Fibroblast of skin of right biceps (primary cell): ENCODE results near the gene TBX6.
A peak's percentile ranks its signal among the peaks of the same experiment; 100 is the strongest.
"Not testable (repeated sequence)": the region's sequence is repeated elsewhere in the genome, so short reads cannot be mapped to it uniquely, and the experiment has no call there.

Experiments
- DNase-seq: peaks from one replicate; pipeline ENCODE4 v3.0.0-alpha.2; 2013

Gene TBX6, protein sequence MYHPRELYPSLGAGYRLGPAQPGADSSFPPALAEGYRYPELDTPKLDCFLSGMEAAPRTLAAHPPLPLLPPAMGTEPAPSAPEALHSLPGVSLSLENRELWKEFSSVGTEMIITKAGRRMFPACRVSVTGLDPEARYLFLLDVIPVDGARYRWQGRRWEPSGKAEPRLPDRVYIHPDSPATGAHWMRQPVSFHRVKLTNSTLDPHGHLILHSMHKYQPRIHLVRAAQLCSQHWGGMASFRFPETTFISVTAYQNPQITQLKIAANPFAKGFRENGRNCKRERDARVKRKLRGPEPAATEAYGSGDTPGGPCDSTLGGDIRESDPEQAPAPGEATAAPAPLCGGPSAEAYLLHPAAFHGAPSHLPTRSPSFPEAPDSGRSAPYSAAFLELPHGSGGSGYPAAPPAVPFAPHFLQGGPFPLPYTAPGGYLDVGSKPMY

DNA sequence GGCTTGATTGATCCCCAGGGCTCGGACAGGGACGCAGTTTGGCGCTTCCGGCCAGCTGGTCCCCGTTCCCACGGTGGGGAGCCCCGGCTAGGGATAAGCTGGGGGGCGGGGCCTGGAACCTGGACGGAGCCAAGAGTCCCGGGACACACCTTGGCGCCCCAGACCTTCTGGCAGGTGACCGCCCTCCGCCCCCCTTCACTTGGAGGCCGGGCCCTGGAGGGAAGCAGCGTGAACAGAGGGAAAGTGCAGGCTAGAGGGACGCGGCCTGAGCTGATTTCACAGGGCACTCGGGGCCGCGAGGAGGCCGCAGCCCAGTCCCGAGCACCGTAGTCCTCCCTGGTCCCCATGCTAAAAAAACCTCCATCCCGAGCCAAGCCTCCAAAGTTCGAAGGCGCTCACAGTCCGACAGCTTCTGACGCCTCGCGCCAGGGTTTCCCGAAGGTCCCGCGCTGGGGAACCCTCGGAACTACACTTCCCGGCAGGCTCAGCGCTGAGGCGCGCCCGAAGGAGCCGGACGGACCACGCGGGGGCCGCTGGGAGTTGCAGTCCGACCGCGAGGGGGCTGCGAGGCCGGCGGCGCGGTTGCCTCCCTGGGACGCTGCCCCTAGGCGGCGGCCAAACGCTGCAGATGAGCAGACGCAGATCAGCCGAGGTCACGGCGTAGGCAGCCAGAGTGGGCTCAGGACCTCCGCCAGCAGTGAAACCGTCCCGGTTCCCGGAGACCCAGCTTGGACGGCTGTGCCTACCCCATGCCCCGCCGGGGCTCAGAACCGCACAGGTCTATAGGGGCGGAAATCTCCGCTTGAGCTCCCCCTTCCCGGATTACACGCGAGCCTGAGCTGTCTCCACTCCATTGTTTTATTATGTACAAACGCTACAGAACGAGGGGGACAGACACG lies at the start of gene TBX6:
Gene TBX6, minus strand, starts transcription at position 451 of the 899 bp plus-strand sequence. CDS start 731 bp downstream, outside the sequence.
- peak; percentile 90 for DNase-seq

DNA sequence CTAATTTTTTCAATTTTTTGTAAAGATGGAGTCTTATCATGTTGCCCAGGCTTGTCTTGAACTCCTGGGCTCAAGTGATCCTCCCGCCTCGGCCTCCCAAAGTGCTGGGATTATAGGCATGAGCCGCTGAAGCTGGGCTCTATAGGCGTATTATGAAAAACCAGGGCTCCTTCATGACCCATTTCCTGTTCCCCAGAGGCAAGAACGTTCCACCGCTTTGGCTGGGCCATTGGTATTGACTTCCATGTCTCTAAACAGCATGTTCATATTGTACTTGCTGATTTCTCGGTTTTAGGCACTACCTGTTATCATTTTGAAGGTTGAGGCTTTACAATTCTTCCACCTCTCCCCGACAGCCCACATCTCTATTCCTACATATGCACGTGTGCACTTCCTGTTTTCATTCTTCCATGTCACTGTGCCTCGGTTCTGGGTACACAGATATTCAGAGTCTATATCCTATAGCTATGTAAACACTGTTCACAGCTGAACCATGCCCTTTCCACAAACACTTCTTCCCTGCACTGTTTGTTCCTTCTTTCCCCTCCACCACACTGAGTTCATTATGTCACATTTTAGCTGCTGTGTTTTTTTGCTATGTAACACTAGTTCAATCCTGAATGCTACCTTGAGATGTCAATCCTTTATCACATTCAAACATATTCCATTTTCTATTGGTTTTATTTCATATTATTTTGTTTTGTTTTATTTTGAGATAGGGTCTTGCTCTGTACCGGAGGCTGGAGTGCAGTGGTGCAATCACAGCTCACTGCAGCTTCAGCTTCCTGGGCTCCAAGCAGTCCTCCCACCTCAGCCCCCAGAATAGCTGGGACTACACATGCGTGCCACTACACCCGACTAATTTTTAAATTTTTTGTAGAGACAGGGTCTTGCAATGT lies 48.1 kb upstream of the TBX6 start:
- DNase-seq = no peak

DNA sequence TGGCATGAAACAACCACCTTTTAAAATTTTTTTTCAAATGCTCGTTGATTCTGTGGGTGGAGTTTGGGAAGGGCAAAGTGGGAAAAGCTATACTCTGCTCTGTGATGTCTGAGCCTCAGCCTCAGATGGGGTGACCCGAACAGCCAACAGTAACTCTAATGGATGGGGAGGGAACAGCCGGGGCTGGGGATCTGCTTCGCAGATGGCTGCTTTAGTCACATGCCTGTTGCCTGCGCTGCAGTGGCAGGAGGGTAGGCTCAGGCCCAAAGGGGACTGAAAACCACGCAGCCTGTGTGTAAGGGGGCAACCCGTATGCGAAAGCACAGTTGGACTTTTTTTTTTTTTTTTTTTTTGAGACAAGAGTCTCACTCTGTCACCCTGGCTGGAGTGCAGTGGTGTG lies 46.2 kb upstream of the TBX6 start:
- DNase-seq = no peak

DNA sequence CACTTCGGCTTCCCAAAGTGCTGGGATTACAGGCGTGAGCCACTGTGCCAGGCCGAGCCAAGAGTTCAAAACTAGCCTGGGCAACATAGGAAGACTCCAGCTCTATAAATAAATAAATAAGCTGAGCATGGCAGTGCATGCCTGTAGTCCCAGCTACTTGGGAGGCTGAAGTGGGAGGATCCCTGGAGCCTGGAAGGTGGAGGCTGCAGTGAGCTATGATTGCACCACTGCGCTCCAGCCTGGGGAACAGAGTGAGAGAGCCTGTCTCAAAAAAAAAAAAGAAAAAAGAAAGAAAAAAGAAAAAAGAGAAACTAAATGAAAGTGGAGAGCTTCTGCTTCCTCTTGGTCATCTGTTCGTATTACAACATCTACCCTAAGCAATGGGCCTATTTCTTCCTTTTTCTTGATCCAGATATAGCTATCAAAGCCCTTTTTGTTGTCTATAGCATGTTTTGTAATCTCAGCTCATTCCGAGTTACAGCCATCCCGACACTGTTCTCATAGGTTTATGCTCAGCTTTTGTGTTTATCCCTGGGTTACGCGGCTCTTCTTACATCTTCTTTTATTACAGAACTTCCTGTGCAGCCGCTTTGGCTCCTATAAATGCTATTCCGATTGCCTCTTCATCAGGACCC lies 45.4 kb upstream of the TBX6 start:
- DNase-seq = no peak

DNA sequence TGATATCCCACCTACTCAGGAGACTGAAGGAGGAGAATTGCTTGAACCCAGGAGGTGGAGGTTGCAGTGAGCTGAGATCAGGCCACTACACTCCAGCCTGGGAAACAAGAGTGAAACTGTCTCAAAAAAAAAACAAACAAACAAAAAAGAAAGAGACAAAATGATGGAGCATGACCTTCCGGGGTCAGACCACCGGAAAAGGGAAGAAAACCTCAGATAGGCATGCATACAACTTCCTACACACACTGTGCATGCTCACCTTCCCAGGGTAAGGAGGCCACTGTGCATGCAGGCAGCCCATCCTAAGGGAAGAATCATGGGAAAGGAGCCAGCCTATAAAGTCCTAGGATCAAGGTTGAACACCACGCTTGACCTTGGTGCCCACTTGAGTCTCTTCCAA lies 40.9 kb upstream of the TBX6 start:
- no peak for DNase-seq

DNA sequence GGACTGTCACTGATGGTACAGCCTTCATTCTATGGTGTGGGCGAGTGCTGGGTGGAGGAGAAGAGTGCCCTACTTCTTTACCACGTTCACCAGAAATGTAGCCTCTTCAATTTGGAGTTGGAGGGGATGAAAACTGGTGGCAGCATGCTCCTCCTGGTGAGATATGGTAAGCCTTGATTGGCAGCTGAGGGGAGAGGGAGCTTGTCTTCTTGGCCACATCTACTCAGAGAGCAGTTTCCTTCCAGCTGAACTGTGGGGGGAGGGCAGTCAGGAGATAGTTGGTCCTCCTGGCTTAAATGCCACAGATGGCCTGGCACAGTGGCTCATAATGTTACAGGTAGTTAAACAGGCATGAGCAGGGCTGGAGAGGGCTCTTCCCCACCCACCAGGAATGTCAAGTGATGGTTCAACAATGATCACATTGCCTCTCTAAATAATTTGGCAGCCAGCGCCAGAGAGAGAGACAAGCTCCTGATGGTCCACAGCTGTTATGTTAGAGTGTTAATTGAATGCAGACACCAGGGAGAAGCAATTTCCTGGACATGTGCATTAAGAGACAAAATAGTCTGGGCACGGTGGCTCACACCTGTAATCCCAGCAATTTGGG lies 40.2 kb upstream of the TBX6 start:
- no peak for DNase-seq

DNA sequence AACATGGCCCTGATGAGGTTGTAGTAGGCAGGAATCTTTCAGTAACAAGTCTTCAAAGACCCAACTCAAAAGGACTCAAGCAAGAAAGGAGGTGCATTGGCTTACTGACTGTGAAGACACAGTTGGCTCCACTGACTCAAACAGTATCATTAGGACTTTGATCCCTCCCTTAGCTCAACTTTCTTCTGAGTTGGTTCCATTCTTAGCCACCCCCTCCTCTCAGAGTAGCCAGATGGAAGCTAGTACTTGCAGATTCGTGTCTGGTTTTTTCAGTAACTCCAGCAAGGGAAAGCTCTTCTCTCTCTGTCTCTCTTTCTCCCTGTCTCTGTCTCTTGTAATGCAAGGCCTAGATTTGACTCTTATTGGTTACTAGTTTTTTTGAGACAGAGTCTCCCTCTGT lies 36.3 kb upstream of the TBX6 start:
- no peak for DNase-seq

DNA sequence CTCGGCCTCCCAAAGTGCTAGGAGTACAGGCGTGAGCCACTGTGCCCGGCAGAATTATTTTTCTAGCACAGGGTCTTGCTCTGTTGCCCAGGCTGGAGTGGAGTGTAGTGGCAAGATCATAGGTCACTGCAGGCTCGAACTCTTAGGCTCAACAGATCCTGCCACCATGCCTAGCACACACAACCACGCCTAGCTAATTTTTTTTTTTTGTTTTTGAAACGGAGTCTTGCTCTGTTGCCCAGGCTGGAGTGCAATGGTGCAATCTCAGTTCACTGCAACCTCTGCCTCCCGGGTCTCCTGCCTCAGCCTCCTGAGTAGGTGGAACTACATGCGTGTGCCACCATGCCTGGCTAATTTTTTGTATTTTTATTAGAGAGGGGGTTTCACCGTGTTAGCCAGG lies 34.0 kb upstream of the TBX6 start:
- DNase-seq = not testable (repeated sequence)

DNA sequence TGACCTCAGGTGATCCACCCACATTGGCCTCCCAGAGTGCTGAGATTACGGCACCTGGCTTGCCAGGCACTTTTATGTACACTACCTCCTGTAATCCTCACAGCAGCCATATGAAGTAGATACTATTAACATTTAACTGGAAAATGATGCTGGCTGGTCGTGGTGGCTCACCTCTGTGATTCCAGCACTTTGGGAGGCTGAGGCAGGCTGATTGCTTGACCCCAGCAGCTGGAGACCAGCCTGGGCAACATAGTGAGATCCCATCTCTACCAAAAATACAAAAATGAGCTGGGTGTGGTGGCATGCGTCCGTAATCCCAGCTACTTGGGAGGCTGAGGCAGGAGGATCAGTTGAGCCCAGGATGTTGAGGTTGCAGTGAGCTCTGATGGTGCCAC lies 33.3 kb upstream of the TBX6 start:
- no peak for DNase-seq

DNA sequence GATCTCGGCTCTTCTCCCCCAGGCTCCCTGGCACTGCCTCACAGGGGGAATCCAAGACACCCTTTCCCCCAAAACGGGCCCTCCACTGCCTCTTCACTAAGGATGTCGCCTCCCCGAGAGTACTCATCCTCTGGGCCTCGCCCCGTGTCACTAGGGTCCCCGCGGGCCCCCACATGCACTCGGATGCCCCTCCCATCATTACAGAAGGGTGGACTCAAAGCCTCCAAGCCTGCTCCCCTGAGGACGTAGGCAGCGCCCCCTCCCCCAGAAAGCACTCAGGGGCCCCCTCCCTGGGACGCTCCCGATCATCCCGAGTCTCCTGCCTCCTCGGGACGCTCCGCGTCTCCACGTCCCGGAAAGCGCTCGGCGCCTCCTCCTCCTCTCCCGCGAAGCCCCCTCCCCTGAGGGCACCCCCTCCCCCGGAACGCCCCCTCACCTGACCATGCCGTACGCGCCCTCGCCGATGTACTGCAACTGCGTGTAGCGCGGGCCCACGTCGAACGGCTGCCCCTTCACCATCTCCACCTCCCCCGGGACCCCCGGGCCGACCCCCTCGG lies 31.0 kb upstream of the TBX6 start:
- peak; percentile 3 for DNase-seq

DNA sequence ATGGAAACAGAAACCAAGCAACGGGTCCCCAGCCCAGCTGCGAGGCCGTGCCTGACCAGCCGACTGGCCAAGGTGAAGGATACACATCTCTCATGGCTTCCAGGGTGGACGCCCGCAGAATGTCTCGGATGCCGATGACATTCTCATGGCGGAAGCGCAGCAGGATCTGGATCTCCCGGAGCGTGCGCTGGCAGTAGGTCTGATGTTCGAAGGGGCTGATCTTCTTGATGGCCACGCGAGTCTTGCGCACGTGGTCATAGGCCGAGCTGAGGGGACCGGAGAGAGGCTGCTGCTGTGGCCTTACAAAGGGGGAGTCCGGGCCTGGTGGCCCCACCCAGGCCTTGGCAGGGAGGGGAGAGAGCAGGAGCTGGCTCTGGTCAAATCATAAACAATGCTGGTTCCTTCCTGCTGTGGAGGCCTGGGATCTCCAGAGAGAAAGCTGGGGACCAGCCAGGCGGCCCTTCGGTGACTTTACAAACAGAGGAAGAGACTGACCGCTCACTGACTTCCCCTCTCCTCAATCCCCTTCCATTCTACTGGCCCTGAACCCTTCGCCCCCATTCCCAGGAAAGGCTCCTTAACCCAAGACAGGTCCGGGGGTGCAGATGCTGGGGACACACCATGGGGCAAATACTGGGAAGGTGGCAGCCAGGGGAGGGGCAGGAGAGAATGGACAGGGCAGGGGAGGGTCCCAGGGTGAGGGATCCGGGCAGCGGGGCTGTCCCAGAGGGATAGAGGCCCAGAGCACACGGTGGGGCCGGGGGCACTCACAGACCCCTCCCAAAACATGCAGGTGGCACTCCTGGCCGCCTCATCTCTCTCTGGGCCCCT lies 30.2 kb upstream of the TBX6 start:
- no peak for DNase-seq

DNA sequence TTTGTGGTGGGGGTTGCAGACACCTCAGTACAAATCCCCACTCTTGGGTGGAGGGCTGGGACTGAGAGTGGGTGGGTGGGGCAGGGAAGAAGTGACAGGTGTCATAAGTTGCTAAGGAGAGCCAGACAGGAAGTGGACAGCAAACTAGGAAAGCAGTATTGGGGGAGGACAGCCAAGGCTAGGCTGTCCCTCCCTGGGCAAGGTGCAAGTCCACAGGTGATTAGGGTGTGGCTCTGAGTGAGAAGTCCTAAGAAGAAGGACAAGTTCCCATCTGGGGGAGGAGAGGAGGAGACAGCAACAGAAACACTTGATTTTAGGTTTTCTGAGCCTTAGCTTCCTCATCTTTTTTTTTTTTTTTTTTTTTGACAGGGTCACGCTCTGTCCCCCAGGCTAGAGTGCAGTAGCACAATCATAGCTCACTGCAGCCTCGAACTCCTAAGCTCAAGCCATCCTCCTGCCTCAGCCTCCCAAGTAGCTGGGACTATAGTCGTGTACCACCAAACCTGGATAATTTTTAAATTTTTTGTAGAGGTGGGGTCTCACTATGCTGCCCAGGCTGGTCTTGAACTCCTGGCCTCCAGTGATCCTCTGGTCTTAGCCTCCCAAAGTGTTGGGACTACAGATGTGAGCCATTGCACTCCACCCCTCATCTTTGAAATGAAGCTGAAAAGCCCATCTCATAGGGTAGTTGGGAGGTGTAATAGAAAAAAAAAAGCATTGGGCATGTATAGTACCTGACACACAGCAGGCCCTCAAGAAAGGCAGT lies 28.8 kb upstream of the TBX6 start:
- no peak for DNase-seq

DNA sequence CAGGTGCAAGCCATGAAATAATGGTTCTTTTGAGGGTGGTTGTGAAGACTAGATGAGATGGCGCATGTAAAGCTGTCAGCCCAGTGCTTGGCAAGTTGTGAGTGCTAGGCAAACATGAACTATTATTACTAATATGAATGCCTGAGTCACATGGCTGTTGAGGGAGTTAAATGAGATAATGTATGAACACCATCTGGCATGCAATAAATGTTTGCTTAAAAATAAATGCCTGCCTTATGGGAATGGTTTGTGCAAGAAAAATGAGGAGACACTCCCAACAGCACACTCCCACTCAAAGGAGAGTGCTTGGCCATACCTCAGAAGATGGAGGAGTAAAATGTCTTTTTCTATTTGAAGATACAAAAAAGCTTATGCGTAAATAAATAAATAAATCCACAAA lies 27.7 kb upstream of the TBX6 start:
- DNase-seq = no peak

DNA sequence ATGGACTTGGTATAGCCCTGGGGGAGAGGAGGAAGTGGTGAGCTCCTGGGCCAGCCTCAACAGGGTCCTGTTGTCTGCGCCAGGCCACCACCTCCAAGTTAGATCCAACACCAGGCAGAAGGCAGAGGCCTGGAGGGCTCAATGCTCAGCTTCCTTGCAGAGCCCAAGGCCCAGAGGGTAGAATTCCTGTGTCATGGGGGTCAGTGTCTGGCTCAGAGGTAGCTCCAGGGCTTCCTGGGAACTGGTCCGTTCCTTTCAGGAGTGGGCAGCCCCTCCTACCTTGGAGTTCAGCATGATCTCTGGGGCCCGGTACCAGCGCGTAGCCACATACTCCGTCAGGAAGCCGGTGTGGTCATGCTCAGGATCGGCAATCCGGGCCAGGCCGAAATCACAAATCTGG lies 26.0 kb upstream of the TBX6 start:
- DNase-seq = no peak

DNA sequence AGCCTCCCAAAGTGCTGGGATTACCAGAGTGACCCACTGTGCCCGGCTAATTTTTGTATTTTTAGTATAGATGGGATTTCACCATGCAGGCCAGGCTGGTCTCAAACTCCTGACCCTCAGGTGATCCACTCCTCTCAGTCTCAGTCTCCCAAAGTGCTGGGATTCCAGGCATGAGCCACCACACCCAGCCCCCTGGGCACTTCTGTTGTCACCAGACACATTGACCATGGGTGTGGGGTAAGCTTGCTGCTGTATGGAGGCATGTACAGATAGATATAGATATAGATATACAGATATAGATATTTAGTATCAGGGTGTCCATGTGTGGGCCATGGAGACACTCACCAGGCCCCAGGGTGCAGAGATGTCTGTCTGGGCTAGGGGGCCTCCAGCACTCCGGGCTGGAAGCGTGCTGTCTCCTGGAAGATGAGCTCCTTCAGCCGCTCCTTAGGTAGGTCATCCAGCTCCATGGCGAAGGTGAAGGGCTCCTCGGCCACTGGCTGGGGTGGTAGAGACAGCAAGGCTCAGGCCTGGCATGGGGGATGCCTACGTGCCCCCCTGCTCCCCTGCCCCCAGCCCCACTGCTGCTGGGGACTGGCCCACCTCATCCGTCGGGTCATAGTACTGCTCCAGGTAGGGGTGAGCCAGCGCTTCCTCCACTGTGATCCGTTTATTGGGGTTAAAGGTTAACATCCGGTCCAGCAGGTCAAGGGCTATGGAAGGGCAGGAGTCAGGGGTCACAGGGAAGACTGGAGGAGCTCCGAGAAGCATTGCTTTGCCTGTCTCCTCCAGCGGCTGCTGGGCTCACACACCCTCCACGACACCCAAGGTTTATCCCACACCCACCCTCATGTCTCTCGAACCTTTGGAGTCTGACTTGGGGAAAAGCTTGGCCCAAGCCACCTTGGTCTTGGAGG lies 24.8 kb upstream of the TBX6 start:
- DNase-seq = no peak

DNA sequence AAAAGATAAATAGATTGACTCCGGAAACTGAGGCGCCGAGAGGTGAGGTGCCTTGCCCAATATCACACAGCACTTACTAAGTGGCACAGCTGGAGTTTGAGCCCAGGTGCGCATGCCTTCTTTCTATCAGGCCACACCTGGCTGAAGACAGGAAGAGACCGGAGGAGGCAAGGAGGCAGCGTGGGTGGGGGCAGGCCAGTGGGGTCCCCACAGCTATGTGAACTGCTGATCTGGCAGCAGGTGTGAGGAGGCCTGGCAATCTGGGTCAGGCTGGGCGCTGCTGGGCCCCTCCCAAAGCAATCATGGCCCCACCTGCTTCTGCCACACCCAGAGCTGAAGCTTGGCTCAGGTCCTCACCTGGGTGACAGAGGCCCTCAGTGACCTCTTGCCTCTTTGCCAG lies 23.5 kb upstream of the TBX6 start:
- no peak for DNase-seq

DNA sequence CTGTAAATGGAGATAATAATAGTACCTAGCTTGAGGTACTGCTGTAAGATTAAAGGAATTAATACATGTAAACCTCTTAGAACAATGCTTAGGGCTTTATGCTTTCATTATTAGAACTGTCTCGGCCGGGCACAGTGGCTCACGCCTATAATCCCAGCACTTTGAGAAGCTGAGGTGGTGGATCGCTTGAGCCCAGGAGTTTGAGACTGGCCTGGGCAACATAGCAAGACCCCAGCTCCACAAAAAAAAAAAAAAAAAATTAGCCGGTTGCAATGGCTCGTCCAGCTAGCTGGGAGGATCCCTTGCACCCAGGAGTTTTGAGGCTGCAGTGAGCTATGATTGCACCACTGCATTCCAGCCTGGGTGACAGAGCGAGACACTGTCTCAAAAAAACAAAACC lies 23.1 kb upstream of the TBX6 start:
- not testable (repeated sequence) for DNase-seq

DNA sequence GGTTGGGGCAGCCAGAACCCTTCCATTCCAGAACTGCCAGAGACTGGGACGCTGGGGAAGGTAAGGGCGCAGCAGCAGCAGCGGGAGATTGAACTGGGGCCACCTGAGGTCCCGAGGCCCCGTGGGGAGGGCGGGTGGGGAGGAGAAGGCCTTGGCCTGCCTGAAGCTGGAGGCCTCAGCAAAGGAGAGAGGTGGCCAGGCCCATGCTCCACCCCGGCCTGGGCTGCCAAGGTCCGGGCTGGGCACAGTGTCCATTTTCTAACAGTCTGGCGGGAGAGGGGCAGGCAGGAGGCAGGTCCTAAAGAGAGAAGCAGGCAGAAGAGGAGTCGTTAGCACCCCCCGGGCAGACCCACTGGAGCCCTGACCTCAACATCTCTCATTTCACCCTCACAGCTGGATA lies 22.7 kb upstream of the TBX6 start:
- DNase-seq = no peak
